Neutrophil (primary cell): Measurements from ENCODE around the gene CYSLTR2.

Source experiments
- H3K27ac ChIP-seq: fragments of 200-600 bp; sonication (generic); 2 replicates; pipeline ENCODE4 v1.5.1; 2016; ENCODE audit warnings: mild to moderate bottlenecking, moderate library complexity
- H3K27me3 ChIP-seq: fragments of 200-600 bp; sonication (generic); 2 replicates; pipeline ENCODE4 v1.6.0; 2016; ENCODE audit warnings: mild to moderate bottlenecking
- H3K36me3 ChIP-seq: fragments of 200-600 bp; sonication (generic); 2 replicates; pipeline ENCODE4 v1.5.1; 2017
- H3K4me1 ChIP-seq, 2 experiments: fragments of 200-600 bp in 1 of 2; sonication (generic) in 1 of 2; 1 replicate in 1 of 2; 2 replicates in 1 of 2; pipeline versions ENCODE4 v1.5.1 to v1.6.1; 2013 to 2016; ENCODE audit warnings: low read depth in 1 of 2, low read length in 1 of 2, mild to moderate bottlenecking in 1 of 2, moderate library complexity in 1 of 2; ENCODE audit not compliant: control insufficient read depth in 1 of 2, insufficient read depth in 1 of 2
- H3K4me3 ChIP-seq, 2 experiments: fragments of 200-600 bp in 1 of 2; sonication (generic) in 1 of 2; 1 replicate in 1 of 2; 2 replicates in 1 of 2; pipeline ENCODE4 v1.5.1; 2013 to 2016; ENCODE audit warnings: low read depth in 1 of 2, low read length in 1 of 2, mild to moderate bottlenecking in 1 of 2, moderate library complexity in 1 of 2
- H3K9me3 ChIP-seq: fragments of 200-600 bp; sonication (generic); 2 replicates; pipeline ENCODE4 v1.5.1; 2016
- TF ChIP-seq, protein P1 (sequence below): fragments of 200-600 bp; sonication (generic); IDR thresholded peaks from 2 replicates; pipeline ENCODE4 v1.5.1; 2016; ENCODE audit warnings: antibody characterized with exemption

The CYSLTR2 gene

DNA sequence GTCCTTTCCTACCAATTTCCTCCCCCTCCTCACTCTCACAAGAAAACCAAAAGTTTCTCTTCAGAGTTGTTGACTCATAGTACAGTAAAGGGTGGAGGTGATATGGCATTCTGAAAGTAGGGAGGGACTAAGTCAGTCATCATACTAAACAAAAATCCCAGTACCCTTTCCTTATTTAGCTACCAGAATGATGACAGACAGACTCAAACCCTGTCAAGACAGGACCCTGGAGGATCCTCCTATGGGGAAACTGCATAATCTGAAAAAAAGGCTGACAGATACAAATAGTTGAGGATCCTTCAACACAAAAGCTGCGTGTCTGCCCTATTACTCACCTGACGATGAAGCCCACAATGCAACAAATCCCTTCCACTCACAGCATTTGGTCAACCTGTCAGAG is 55.5 kb downstream of the CYSLTR2 start:
- Histone ChIP-seq H3K4me3 (no peak overlapping the region), H3K27ac (no peak overlapping the region), H3K9me3 (no peaks in the 10 kb centered on the region), H3K4me1 (no peaks in the 10 kb centered on the region), H3K36me3 (no peaks in the 10 kb centered on the region), H3K27me3 (no peaks in the 10 kb centered on the region)
- TF ChIP-seq, protein P1, sequence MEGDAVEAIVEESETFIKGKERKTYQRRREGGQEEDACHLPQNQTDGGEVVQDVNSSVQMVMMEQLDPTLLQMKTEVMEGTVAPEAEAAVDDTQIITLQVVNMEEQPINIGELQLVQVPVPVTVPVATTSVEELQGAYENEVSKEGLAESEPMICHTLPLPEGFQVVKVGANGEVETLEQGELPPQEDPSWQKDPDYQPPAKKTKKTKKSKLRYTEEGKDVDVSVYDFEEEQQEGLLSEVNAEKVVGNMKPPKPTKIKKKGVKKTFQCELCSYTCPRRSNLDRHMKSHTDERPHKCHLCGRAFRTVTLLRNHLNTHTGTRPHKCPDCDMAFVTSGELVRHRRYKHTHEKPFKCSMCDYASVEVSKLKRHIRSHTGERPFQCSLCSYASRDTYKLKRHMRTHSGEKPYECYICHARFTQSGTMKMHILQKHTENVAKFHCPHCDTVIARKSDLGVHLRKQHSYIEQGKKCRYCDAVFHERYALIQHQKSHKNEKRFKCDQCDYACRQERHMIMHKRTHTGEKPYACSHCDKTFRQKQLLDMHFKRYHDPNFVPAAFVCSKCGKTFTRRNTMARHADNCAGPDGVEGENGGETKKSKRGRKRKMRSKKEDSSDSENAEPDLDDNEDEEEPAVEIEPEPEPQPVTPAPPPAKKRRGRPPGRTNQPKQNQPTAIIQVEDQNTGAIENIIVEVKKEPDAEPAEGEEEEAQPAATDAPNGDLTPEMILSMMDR: no peak

GRCh38 chr13:48710160-48710559 is 56.4 kb downstream of the CYSLTR2 start:
- H3K27ac ChIP-seq: no peak overlapping the region
- no peaks in the 10 kb centered on the region for H3K4me1 ChIP-seq
- no peaks in the 10 kb centered on the region for H3K9me3 ChIP-seq
- TF ChIP-seq, protein P1: no peak
- no peak overlapping the region for H3K4me3 ChIP-seq
- H3K36me3 ChIP-seq: no peaks in the 10 kb centered on the region
- no peaks in the 10 kb centered on the region for H3K27me3 ChIP-seq

DNA sequence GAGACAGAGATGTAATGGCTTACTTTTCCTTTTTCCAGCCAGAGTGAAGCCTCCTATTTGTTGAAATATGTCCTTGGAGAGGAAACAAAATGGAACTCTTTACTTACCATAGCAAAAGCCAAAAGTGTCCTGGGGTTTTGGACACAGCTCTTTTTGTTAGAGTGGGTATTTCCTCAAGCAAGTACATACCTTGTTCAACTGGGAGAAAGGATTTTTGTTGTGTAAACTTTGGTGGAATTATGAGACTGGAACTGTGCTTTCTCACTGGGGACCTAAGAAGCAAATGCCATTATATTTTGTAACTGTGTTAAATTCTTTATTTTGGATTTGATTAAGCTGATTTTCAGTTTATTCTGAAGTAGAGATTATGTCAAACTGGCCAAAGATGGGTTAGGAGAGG is 58.4 kb downstream of the CYSLTR2 start:
- H3K27me3 ChIP-seq: no peaks in the 10 kb centered on the region
- TF ChIP-seq, protein P1: no peak
- H3K9me3 ChIP-seq: no peaks in the 10 kb centered on the region
- no peak overlapping the region for H3K27ac ChIP-seq
- H3K4me1 ChIP-seq: no peaks in the 10 kb centered on the region
- H3K4me3 ChIP-seq: no peak overlapping the region
- no peaks in the 10 kb centered on the region for H3K36me3 ChIP-seq

DNA sequence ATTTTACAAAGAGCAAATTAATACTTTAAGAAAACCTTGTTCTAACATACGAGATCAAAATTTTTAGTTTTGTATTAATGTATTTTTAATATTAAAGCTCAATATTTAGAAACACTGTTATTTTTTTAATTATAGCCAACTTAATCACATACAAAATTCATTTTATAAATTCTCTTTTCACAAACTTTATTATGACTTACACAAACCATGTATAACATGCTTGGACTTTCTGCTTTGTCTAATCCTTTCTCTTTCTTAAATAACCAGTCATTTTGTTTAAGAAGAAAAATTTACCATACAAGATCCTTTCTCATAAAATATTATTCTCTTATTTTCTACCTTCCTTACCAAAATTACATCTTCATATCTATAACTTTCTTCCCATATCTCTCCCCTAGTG is 62.2 kb downstream of the CYSLTR2 start:
- H3K4me1 ChIP-seq: no peaks in the 10 kb centered on the region
- no peaks in the 10 kb centered on the region for H3K36me3 ChIP-seq
- no peak overlapping the region for H3K4me3 ChIP-seq
- TF ChIP-seq, protein P1: no peak
- H3K9me3 ChIP-seq: no peaks in the 10 kb centered on the region
- no peaks in the 10 kb centered on the region for H3K27me3 ChIP-seq
- no peak overlapping the region for H3K27ac ChIP-seq

- no peaks in the 10 kb centered on the region for H3K4me1 ChIP-seq
- no peaks in the 10 kb centered on the region for H3K27me3 ChIP-seq
- TF ChIP-seq, protein P1: no peak
- H3K27ac ChIP-seq: no peak overlapping the region
- no peaks in the 10 kb centered on the region for H3K9me3 ChIP-seq
- no peak overlapping the region for H3K4me3 ChIP-seq
- H3K36me3 ChIP-seq: no peaks in the 10 kb centered on the region
These were observed 66.9 kb downstream of the CYSLTR2 start for GRCh38 chr13:48720621-48721020.

DNA sequence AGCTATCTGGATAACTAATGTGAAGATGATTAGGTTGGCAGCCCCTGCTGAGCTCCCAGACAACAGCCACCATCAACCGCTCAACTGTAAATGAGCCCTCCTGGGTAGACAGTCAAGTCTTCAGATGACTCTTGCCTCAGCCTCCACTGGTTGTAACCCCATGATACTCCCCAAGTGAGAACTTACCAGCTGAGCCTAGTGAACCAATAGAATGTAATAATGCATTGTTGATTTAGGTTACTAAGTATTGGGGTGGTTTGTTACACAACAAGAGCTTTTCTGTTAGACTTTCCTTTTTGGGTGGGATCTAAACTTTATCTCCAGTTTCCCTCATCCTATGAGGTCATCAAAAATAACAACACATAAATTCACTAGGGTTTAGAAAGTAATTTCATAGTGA is 69.4 kb downstream of the CYSLTR2 start:
- TF ChIP-seq, protein P1: no peak

More for the DNA sequence above, 69.4 kb downstream of the CYSLTR2 start:
- H3K36me3 ChIP-seq: no peaks in the 10 kb centered on the region
- H3K4me1 ChIP-seq: no peaks in the 10 kb centered on the region
- no peaks in the 10 kb centered on the region for H3K9me3 ChIP-seq
- no peak overlapping the region for H3K4me3 ChIP-seq
- H3K27me3 ChIP-seq: no peaks in the 10 kb centered on the region
- H3K27ac ChIP-seq: no peak overlapping the region
